Neuron (in vitro differentiated cells): Measurements from ENCODE around the gene TBC1D22B.
"Not testable (repeated sequence)": the region's sequence is repeated elsewhere in the genome, so short reads cannot be mapped to it uniquely, and the experiment has no call there.

Experiments
- H2AFZ ChIP-seq: one replicate; pipeline ENCODE4 v1.6.1; 2013; ENCODE audit warnings: low read depth, mild to moderate bottlenecking, inconsistent platforms, low read length, moderate library complexity
- H3K27me3 ChIP-seq: one replicate; pipeline ENCODE4 v1.6.1; 2013; ENCODE audit warnings: low read length; ENCODE audit not compliant: insufficient read depth
- H3K36me3 ChIP-seq: one replicate; pipeline ENCODE4 v1.6.1; 2013; ENCODE audit warnings: low read length; ENCODE audit not compliant: insufficient read depth
- H3K4me1 ChIP-seq: one replicate; pipeline ENCODE4 v1.6.1; 2013; ENCODE audit warnings: low read length; ENCODE audit not compliant: insufficient read depth
- H3K4me3 ChIP-seq: 2 replicates; pipeline ENCODE4 v1.5.1; 2013; ENCODE audit warnings: mild to moderate bottlenecking, low read length, moderate library complexity
- H3K9me3 ChIP-seq: one replicate; pipeline ENCODE4 v1.6.1; 2013; ENCODE audit warnings: low read length

The TBC1D22B gene

DNA sequence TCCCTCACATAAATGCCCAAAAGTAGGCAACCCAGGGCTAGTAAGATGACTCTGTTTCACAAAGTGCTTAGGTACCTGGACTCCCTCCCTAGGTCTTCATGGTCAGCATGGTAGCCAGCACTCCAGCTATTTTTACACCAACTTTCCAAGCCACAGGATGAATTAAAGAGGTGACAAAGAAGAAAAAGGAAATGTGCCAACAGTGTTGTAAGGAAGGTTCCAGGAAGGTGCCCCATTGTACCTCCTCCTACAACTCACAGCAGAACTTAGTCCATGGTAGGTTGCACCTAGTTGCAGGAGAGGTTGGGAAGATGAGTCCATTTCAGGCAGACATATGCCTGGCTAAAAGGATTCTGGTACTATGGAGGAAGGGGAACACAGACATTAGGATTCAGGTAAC is 76.5 kb downstream of the TBC1D22B start:
- Histone ChIP-seq H3K36me3 (peaks cover 22% of the 10 kb centered on the region), H3K4me3 (no peak overlapping the region), H3K9me3 (no peaks in the 10 kb centered on the region), H3K4me1 (no peaks in the 10 kb centered on the region), H3K27me3 (no peaks in the 10 kb centered on the region), H2AFZ (no peak overlapping the region)

DNA sequence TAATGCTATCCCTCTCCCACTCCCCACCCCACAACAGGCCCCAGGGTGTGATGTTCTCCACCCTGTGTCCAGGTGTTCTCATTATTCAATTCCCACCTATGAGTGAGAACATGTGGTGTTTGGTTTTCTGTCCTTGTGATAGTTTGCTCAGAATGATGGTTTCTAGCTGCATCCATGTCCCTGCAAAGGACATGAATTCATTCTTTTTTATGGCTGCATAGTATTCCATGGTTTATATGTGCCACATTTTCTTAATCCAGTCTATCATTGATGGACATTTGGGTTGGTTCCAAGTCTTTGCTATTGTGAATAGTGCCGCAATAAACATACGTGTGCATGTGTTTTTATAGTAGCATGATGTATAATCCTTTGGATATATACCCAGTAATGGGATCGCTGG is 80.7 kb downstream of the TBC1D22B start:
- H2AFZ ChIP-seq, H3K9me3 ChIP-seq, H3K4me1 ChIP-seq, H3K4me3 ChIP-seq, H3K36me3 ChIP-seq, H3K27me3 ChIP-seq: not testable (repeated sequence)

DNA sequence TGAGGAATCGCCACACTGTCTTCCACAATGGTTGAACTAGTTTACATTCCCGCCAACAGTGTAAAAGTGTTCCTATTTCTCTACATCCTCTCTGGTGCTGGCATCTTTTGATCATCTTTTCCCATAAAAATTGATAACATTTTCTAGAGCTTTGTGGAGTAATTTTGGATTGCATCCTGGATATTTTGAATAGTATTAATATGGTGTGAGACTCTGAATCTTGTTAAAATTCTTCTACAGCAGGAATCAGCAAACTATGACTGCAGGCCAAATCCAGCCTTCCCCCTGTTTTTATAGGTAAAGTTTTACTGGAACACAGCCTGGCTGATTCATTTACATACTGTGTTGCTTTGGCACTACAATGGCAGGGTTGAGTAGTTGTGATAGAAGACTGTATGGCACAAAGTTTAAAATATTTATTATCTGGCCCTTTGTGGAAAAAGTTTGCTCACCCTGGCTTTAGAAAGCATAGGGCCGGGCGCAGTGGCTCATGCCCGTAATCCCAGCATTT is 81.2 kb downstream of the TBC1D22B start:
- no peak overlapping the region for H3K4me3 ChIP-seq
- H3K9me3 ChIP-seq: peaks cover 2% of the 10 kb centered on the region
- peaks cover 3% of the 10 kb centered on the region for H3K36me3 ChIP-seq
- no peak overlapping the region for H2AFZ ChIP-seq
- no peaks in the 10 kb centered on the region for H3K4me1 ChIP-seq
- no peaks in the 10 kb centered on the region for H3K27me3 ChIP-seq

DNA sequence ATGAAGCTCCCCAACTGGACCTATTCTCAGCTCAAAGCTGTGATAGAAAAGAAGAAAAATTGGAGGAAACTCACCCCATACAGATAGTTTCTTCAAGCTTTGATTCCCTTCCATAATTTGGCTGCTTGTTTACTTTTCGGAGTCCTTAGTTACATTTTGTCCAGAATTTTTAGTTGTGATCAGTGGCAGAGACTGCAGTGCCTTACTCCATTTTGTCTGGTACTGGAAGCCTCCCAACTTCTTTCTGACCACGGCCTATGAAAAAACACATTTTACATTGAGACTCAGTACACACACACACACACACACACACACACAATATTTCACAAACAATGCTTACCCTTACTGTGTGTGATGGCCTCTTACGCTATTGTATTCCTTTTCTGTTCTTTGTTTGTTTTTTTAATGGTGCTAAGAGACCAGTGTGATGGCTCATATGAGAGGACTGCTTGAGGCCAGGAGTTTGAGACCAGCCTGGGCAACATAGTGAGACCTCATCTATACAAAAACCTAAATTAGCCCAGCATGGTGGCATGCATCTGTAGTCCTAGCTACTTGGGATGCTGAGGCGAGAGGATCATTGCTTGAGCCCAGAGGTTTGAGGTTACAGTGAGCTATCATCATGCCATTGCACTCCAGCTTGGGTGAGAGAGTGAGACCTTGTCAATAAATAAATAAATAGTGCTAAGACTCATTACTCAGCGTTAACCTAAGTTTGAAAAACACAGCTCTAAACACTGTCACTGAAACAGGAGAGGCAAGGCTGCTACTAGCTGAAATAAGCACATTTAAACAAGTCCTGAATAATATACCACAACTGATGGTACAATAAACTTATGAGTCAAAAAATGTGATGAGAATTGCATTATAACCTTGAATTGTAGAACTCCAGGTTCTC is 82.4 kb downstream of the TBC1D22B start:
- peaks cover 3% of the 10 kb centered on the region for H3K36me3 ChIP-seq

DNA sequence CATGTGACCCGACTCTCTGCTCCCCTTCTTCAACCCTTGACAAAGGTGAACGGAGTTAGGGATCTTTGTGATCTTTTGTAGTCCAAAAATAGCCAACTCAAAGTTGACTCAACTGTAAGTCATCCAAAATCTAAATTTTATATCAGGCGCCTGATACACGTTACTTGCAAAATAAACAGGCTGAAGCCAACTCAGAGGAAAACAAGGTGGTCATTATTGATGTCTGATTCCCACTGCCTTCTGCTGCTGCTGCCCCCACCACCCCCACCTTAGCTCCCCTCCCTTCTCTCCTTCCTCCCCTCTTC is 83.0 kb downstream of the TBC1D22B start:
- Histone ChIP-seq H3K4me1 (no peaks in the 10 kb centered on the region), H3K27me3 (no peaks in the 10 kb centered on the region), H3K36me3 (no peaks in the 10 kb centered on the region), H3K9me3 (peaks cover 2% of the 10 kb centered on the region), H2AFZ (no peak overlapping the region), H3K4me3 (no peak overlapping the region)

More for the DNA sequence above, 82.4 kb downstream of the TBC1D22B start:
- Histone ChIP-seq H3K27me3 (no peaks in the 10 kb centered on the region), H3K4me1 (no peaks in the 10 kb centered on the region), H3K9me3 (peaks cover 2% of the 10 kb centered on the region), H3K4me3 (no peak overlapping the region), H2AFZ (no peak overlapping the region)

DNA sequence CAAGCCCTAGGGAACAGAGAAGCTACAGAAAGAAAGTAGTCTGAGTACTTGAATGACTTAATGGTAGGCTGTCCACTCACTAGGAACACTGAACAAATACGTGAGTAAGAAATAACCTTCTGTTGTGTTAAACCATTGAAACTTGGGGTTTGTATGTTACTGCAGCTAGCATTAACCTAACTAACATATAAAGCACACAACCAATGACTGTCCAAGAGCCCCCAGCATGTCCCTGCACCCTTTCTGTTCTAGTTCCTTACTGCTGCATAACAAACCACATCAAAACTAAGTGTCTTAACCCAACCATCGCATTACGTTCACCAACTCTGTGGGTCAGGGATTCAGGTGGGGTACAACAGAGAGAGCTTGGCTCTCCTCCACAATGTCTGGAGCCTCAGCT is 85.7 kb downstream of the TBC1D22B start:
- H3K4me1 ChIP-seq: no peaks in the 10 kb centered on the region
- peaks cover 2% of the 10 kb centered on the region for H3K9me3 ChIP-seq
- no peak overlapping the region for H3K4me3 ChIP-seq
- no peaks in the 10 kb centered on the region for H3K27me3 ChIP-seq
- no peaks in the 10 kb centered on the region for H3K36me3 ChIP-seq
- no peak overlapping the region for H2AFZ ChIP-seq

DNA sequence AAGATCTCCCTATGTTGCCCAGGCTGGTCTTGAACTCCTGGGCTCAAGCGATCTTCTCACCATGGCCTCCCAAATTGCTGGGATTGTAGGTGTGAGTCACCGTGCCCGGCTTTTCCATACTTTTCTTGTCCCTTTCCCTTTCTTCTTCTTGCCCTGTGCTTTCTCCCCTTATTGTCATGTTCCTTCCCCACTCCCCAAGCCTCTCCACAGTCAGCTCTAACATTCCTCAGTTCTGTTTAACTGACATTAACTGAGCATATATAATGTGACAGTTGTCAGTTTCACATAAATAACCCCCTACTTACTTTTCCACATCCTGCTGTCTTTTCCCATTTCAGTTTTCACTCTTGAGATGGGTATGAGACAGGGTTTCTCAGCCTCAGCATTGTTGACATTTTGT is 86.7 kb downstream of the TBC1D22B start:
- Histone ChIP-seq H3K4me3 (no peak overlapping the region), H3K9me3 (peaks cover 2% of the 10 kb centered on the region), H3K27me3 (no peaks in the 10 kb centered on the region), H2AFZ (no peak overlapping the region), H3K36me3 (no peaks in the 10 kb centered on the region), H3K4me1 (no peaks in the 10 kb centered on the region)

DNA sequence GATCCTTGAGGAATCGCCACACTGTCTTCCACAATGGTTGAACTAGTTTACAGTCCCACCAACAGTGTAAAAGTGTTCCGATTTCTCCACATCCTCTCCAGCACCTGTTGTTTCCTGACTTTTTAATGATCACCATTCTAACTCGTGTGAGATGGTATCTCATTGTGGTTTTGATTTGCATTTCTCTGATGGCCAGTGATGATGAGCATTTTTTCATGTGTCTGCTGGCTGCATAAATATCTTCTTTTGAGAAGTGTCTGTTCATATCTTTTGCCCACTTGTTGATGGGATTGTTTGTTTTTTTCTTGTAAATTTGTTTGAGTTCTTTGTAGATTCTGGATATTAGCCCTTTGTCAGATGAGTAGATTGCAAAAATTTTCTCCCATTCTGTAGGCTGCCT is 88.2 kb downstream of the TBC1D22B start:
- H3K27me3 ChIP-seq, H3K4me1 ChIP-seq, H3K9me3 ChIP-seq, H3K4me3 ChIP-seq, H3K36me3 ChIP-seq, H2AFZ ChIP-seq: not testable (repeated sequence)

DNA sequence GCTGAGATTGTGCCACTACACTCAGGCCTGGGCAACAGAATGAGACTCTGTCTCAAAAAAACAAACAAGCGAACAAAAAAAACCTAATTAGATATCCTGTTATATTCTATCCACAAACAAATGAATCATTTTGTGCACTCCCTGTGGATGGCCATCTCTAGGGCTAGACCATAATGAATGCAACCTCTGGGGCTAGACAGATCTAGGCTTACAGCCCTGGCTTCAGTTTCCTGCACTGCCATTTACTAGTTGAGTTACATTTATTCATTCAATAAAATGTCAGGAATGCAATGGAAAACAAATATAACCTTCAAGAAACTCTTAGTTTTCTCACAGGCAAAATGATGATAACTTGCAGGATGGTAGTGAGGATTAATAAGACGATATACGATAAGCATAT is 89.6 kb downstream of the TBC1D22B start:
- H3K4me3 ChIP-seq: no peak overlapping the region
- no peaks in the 10 kb centered on the region for H3K36me3 ChIP-seq
- peaks cover 2% of the 10 kb centered on the region for H3K9me3 ChIP-seq
- H3K4me1 ChIP-seq: no peaks in the 10 kb centered on the region
- no peaks in the 10 kb centered on the region for H3K27me3 ChIP-seq
- H2AFZ ChIP-seq: no peak overlapping the region

DNA sequence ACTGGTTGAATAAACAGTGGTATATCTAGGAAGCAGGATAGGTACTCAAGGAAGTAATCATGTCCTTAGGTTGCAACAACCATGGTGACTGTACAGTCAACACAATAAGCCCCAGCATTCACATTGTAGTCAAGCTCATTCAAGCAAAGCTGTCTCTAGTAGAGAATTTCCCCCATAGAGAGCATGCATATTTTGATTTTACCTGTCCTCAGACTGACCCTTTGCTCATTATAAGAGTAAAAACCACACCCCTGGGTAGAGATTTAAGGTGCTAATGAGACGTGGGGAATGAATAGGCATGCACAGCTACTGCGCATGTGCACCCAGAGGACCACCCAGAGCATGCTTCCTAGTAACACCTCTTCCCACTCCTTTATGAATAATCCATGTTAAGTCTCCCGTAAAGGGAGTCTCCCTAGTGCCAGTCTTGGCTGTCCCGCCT is 90.1 kb downstream of the TBC1D22B start:
- H3K36me3 ChIP-seq: no peaks in the 10 kb centered on the region
- H3K4me3 ChIP-seq: no peak overlapping the region
- no peak overlapping the region for H2AFZ ChIP-seq
- no peaks in the 10 kb centered on the region for H3K27me3 ChIP-seq
- H3K4me1 ChIP-seq: no peaks in the 10 kb centered on the region
- H3K9me3 ChIP-seq: peaks cover 2% of the 10 kb centered on the region

DNA sequence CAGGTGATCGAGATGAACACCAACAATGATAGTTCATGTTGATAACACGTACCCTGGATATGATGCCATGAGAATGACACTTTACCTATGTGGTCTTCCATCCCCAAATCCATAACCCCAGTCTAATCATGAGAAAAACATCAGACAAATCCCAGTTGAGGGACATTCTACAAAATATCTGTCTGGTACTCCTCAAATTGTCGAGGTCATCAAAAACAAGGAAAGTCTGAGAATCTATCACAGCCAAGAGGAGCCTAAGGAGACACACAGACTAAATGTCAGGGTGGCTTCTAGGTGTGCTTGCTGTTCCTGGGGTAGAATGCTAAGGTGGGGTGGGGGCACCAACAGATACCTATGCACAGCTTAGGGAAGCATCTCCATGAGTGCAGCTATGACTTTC is 93.5 kb downstream of the TBC1D22B start:
- Histone ChIP-seq H3K4me1 (peaks cover 16% of the 10 kb centered on the region), H3K9me3 (no peaks in the 10 kb centered on the region), H3K36me3 (no peaks in the 10 kb centered on the region), H2AFZ (no peak overlapping the region), H3K4me3 (no peak overlapping the region), H3K27me3 (no peaks in the 10 kb centered on the region)

DNA sequence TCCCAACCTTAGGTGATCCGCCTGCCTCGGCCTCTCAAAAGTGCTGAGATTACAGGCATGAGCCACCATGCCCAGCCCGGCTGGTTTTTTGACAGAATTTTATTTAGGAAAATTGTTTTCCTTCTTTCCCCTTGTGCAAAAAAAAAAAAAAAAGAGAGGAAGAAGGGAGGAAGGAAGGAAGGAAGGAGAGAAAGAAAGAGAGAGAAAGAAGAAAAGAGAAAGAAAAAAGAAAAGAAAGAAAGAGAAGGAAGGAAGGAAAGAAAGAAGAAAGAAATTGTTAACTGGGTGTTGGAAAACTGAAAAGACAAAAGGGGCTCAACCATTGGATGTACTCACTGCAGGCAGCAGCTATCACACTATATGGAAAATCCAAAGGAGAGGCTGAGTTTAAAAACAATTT is 94.8 kb downstream of the TBC1D22B start:
- H3K27me3 ChIP-seq: no peaks in the 10 kb centered on the region
- H3K36me3 ChIP-seq: no peaks in the 10 kb centered on the region
- peaks cover 18% of the 10 kb centered on the region for H3K4me1 ChIP-seq
- no peaks in the 10 kb centered on the region for H3K9me3 ChIP-seq
- no peak overlapping the region for H3K4me3 ChIP-seq
- H2AFZ ChIP-seq: no peak overlapping the region

DNA sequence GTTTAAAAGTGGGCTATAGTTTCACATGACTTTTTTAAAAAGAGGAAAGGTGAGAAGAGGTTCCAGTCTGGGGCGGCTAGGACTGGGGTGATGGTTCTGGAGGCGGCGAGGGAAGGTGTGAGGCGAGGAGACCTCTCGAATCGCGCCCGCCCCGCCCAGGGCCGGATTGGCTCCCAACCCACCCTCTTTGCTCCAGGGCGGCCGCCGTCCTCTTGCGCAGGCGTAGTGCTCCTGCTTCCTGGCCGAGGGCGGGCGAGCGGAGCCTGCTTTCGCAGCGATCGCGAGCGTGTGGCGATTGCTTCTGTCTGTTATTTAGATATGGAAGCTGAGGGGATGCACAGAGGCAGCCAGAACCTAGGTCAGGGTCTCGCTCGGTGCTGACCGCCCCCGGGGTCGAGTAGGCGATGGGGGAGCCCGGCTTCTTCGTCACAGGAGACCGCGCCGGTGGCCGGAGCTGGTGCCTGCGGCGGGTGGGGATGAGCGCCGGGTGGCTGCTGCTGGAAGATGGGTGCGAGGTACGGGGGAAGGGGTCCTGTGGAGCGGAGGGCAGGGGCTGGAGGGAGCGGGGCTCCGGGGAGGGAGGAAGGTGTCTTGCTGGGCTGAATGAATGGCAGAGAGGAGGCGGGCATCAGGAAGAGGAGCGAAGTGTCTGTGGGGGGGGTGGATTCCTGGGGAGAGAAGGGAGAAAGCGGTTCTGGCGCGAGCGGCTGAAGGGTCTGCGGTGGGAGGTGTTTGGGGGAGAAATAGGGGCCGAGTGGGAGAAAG is 96.4 kb downstream of the TBC1D22B start, which contains the start of gene RNF8:
TSS of gene RNF8 (plus strand) at position 223 of the 765 bp plus-strand sequence. CDS start at position 405, 182 bp downstream.
- H2AFZ ChIP-seq: peak within 1 kb of the TSS; percentile 96
- peak within 1 kb of the TSS; percentile 90 for H3K4me3 ChIP-seq
- no peaks in the 10 kb centered on the region for H3K9me3 ChIP-seq

More for the DNA sequence above, 96.4 kb downstream of the TBC1D22B start, which contains the start of gene RNF8:
- Histone ChIP-seq H3K27me3 (no peaks in the 10 kb centered on the region), H3K36me3 (no peaks in the 10 kb centered on the region), H3K4me1 (peaks cover 18% of the 10 kb centered on the region)
